ENCODE measurements around the gene LEPROT.

- TF ChIP-seq, protein P1, sequence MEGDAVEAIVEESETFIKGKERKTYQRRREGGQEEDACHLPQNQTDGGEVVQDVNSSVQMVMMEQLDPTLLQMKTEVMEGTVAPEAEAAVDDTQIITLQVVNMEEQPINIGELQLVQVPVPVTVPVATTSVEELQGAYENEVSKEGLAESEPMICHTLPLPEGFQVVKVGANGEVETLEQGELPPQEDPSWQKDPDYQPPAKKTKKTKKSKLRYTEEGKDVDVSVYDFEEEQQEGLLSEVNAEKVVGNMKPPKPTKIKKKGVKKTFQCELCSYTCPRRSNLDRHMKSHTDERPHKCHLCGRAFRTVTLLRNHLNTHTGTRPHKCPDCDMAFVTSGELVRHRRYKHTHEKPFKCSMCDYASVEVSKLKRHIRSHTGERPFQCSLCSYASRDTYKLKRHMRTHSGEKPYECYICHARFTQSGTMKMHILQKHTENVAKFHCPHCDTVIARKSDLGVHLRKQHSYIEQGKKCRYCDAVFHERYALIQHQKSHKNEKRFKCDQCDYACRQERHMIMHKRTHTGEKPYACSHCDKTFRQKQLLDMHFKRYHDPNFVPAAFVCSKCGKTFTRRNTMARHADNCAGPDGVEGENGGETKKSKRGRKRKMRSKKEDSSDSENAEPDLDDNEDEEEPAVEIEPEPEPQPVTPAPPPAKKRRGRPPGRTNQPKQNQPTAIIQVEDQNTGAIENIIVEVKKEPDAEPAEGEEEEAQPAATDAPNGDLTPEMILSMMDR (IDR thresholded peaks at IDR 0.05): no peak
- TF ChIP-seq POLR2A (IDR thresholded peaks at IDR 0.05): no peak
These were observed 10.6 kb upstream of the LEPROT start for GRCh38 chr1:65409816-65410326.

All from ovary (tissue), 3 donors.